H1 (cell line): ENCODE measurements around the gene ALKBH3. TPM values are rescaled to one million over a fixed set of nuclear protein-coding genes. Genes with fewer than 3 reads are reported as not detected.

ENCODE experiments used
- CTCF ChIA-PET: fragments of 300-600 bp; sonication (Branson Sonifier 250); formaldehyde crosslinking; loops from one replicate; lab custom pipeline; 2021; ENCODE audit not compliant: partially characterized antibody; lab: Charles Lee
- POLR2A ChIA-PET: fragments of 300-600 bp; sonication (Branson Sonifier 250); formaldehyde crosslinking; loops from one replicate; lab custom pipeline; 2021; ENCODE audit warnings: inconsistent platforms; ENCODE audit not compliant: partially characterized antibody; lab: Charles Lee
- DNase-seq, 2 experiments: peaks; one replicate each; pipeline versions ENCODE4 v3.0.0 to v3.0.0-alpha.2; 2010 to 2022; ENCODE audit warnings: low spot score in 2 of 2, low read depth in 1 of 2, mixed read lengths in 1 of 2
- FAIRE-seq: peaks from 2 replicates; lab custom pipeline; 2011; peaks lifted over from hg19 to GRCh38; lab: Jason Lieb, UNC
- H2AFZ ChIP-seq: 2 replicates; pipeline ENCODE4 v1.8.1; 2012; ENCODE audit warnings: low read length, inconsistent platforms
- H2AK5ac ChIP-seq: 2 replicates; pipeline ENCODE4 v1.6.1; 2013; ENCODE audit warnings: low read depth, low read length
- H2BK120ac ChIP-seq: replicated peaks from 2 replicates; pipeline ENCODE3; 2013; ENCODE audit warnings: low read depth, low read length, inconsistent platforms
- H2BK12ac ChIP-seq: 2 replicates; pipeline ENCODE4 v1.6.1; 2013; ENCODE audit warnings: low read depth, low read length
- H2BK15ac ChIP-seq: 2 replicates; pipeline ENCODE4 v1.6.1; 2013; ENCODE audit warnings: low read length
- H2BK20ac ChIP-seq: 2 replicates; pipeline ENCODE4 v1.6.1; 2013; ENCODE audit warnings: low read length
- H2BK5ac ChIP-seq: 2 replicates; pipeline ENCODE4 v1.6.1; 2013; ENCODE audit warnings: low read depth, low read length
- H3K14ac ChIP-seq: 2 replicates; pipeline ENCODE4 v1.6.1; 2013; ENCODE audit warnings: inconsistent platforms; ENCODE audit not compliant: insufficient read length
- H3K18ac ChIP-seq: 2 replicates; pipeline ENCODE4 v1.6.1; 2013; ENCODE audit warnings: low read length; ENCODE audit errors: extremely low read depth
- H3K23ac ChIP-seq: 2 replicates; pipeline ENCODE4 v1.6.1; 2013; ENCODE audit warnings: inconsistent platforms; ENCODE audit not compliant: insufficient read length
- H3K23me2 ChIP-seq: 2 replicates; pipeline ENCODE4 v1.6.1; 2013; ENCODE audit warnings: low read depth, low read length
- H3K27ac ChIP-seq: 2 replicates; pipeline ENCODE4 v1.6.1; 2011; ENCODE audit warnings: low read depth, low read length, inconsistent platforms
- H3K27me3 ChIP-seq, 4 experiments: replicated peaks in 1 of 4; 1 replicate in 1 of 4; 2 replicates in 3 of 4; pipeline versions ENCODE4 v1.6.1 to v1.8.1; 2011 to 2013; ENCODE audit warnings: low read length in 3 of 4, mild to moderate bottlenecking in 3 of 4, inconsistent platforms in 2 of 4, mixed read lengths in 2 of 4, moderate library complexity in 1 of 4; ENCODE audit not compliant: control insufficient read depth in 3 of 4, insufficient read depth in 3 of 4; ENCODE audit errors: extremely low read depth in 1 of 4
- H3K36me3 ChIP-seq, 4 experiments: 2 replicates each; pipeline versions ENCODE4 v1.6.1 to v1.8.1; 2011 to 2013; ENCODE audit warnings: mild to moderate bottlenecking in 4 of 4, low read length in 3 of 4, moderate library complexity in 2 of 4, control low read depth in 1 of 4, inconsistent platforms in 1 of 4; ENCODE audit not compliant: insufficient read depth in 4 of 4, control insufficient read depth in 2 of 4
- H3K4ac ChIP-seq: replicated peaks from 2 replicates; pipeline ENCODE3; 2013; ENCODE audit warnings: low read length, low read depth, mixed read lengths, inconsistent platforms; ENCODE audit not compliant: insufficient read length
- H3K4me1 ChIP-seq, 4 experiments: replicated peaks in 1 of 4; 1 replicate in 1 of 4; 2 replicates in 3 of 4; pipeline versions ENCODE4 v1.6.1 to v1.8.1; 2011 to 2013; ENCODE audit warnings: low read length in 3 of 4, inconsistent platforms in 2 of 4, mixed read lengths in 1 of 4; ENCODE audit not compliant: insufficient read depth in 4 of 4, control insufficient read depth in 3 of 4
- H3K4me2 ChIP-seq, 2 experiments: 2 replicates each; pipeline versions ENCODE4 v1.6.1 to v1.8.1; 2011 to 2013; ENCODE audit warnings: low read depth in 2 of 2, low read length in 2 of 2, control low read depth in 1 of 2, inconsistent platforms in 1 of 2, mild to moderate bottlenecking in 1 of 2; ENCODE audit not compliant: insufficient read depth in 1 of 2
- H3K4me3 ChIP-seq, 4 experiments: fragments of 200-600, 300-600 bp in 1 of 4; sonication (generic), shearing (Covaris generic), sonication (Bioruptor Twin) in 1 of 4; 2 replicates each; pipeline versions ENCODE4 v1.5.1 to v1.8.1; 2011 to 2016; ENCODE audit warnings: low read length in 4 of 4, low read depth in 3 of 4, control low read depth in 2 of 4, inconsistent platforms in 2 of 4, mild to moderate bottlenecking in 2 of 4, mixed read lengths in 1 of 4, moderate library complexity in 1 of 4; ENCODE audit not compliant: insufficient read depth in 2 of 4; ENCODE audit errors: extremely low read depth in 1 of 4
- H3K56ac ChIP-seq: replicated peaks from 2 replicates; pipeline ENCODE3; 2013; ENCODE audit warnings: low read depth, mild to moderate bottlenecking, mixed read lengths, low read length, inconsistent platforms; ENCODE audit not compliant: insufficient read length
- H3K79me1 ChIP-seq: 2 replicates; pipeline ENCODE4 v1.6.1; 2013; ENCODE audit warnings: low read depth, low read length, control low read depth
- H3K79me2 ChIP-seq, 2 experiments: 2 replicates each; pipeline versions ENCODE4 v1.6.1 to v1.8.1; 2012 to 2013; ENCODE audit warnings: low read length in 2 of 2, mild to moderate bottlenecking in 2 of 2, inconsistent platforms in 1 of 2; ENCODE audit not compliant: insufficient read depth in 2 of 2, control insufficient read depth in 1 of 2
- H3K9ac ChIP-seq, 4 experiments: replicated peaks in 1 of 4; 1 replicate in 1 of 4; 2 replicates in 3 of 4; pipeline versions ENCODE4 v1.6.1 to v1.8.1; 2011 to 2013; ENCODE audit warnings: low read depth in 3 of 4, low read length in 3 of 4, control low read depth in 2 of 4, mild to moderate bottlenecking in 2 of 4, moderate library complexity in 2 of 4, inconsistent platforms in 1 of 4; ENCODE audit errors: extremely low read depth in 1 of 4
- H3K9me3 ChIP-seq, 2 experiments: 2 replicates each; pipeline versions ENCODE4 v1.6.1 to v1.8.1; 2012 to 2013; ENCODE audit warnings: mild to moderate bottlenecking in 2 of 2, moderate library complexity in 2 of 2, control low read depth in 1 of 2, inconsistent platforms in 1 of 2, low read depth in 1 of 2, low read length in 1 of 2, mixed read lengths in 1 of 2; ENCODE audit not compliant: insufficient read depth in 2 of 2
- H4K20me1 ChIP-seq, 2 experiments: replicated peaks in 1 of 2; 2 replicates each; pipeline versions ENCODE3 to v1.8.1; 2011 to 2013; ENCODE audit warnings: inconsistent platforms in 2 of 2, low read length in 2 of 2, mild to moderate bottlenecking in 1 of 2; ENCODE audit not compliant: insufficient read depth in 2 of 2, control insufficient read depth in 1 of 2
- H4K5ac ChIP-seq: 2 replicates; pipeline ENCODE4 v1.6.1; 2013; ENCODE audit warnings: low read length, low read depth, mixed read lengths, inconsistent platforms; ENCODE audit not compliant: insufficient read length
- H4K8ac ChIP-seq: 2 replicates; pipeline ENCODE4 v1.8.0; 2013; ENCODE audit warnings: mild to moderate bottlenecking, moderate library complexity, low read length, inconsistent platforms; ENCODE audit not compliant: insufficient read depth; ENCODE audit errors: extremely low read depth
- H4K91ac ChIP-seq: replicated peaks from 2 replicates; pipeline ENCODE3; 2013; ENCODE audit warnings: low read length, mixed read lengths, inconsistent platforms; ENCODE audit not compliant: insufficient read length
- CHD2 ChIP-seq: IDR thresholded peaks from 2 replicates; pipeline ENCODE4 v1.6.1; 2012; ENCODE audit warnings: low read length, improper control_type of control experiment
- HDAC2 ChIP-seq, 2 experiments: fragments of 300-600 bp in 1 of 2; sonication (generic) in 1 of 2; IDR thresholded peaks; 2 replicates each; pipeline ENCODE4 v1.6.1; 2011 to 2012; ENCODE audit warnings: low read depth in 2 of 2, low read length in 2 of 2, mild to moderate bottlenecking in 2 of 2, moderate library complexity in 2 of 2, borderline replicate concordance in 1 of 2, inconsistent platforms in 1 of 2
- KDM4A ChIP-seq: IDR thresholded peaks from one replicate; pipeline ENCODE4 v1.7.1; 2012; ENCODE audit warnings: low read depth, mild to moderate bottlenecking, moderate library complexity, low read length, inconsistent platforms; ENCODE audit not compliant: severe bottlenecking
- POLR2AphosphoS5 ChIP-seq: IDR thresholded peaks from 2 replicates; pipeline ENCODE4 v1.6.1; 2011; ENCODE audit warnings: low read depth, low read length
- RAD21 ChIP-seq, 2 experiments: IDR thresholded peaks in 1 of 2; conservative IDR thresholded peaks in 1 of 2; 2 replicates each; pipeline ENCODE4 v1.6.1; 2011; ENCODE audit warnings: low read depth in 2 of 2, low read length in 2 of 2, improper control_type of control experiment in 1 of 2, inconsistent platforms in 1 of 2, mild to moderate bottlenecking in 1 of 2, moderate library complexity in 1 of 2
- RBBP5 ChIP-seq: IDR thresholded peaks from 2 replicates; pipeline ENCODE4 v1.7.1; 2012; ENCODE audit warnings: low read depth, mild to moderate bottlenecking, inconsistent platforms, low read length, moderate library complexity, borderline replicate concordance
- SIRT6 ChIP-seq: IDR thresholded peaks from one replicate; pipeline ENCODE4 v1.7.1; 2012; ENCODE audit warnings: low read length, inconsistent platforms
- SIX5 ChIP-seq: IDR thresholded peaks from 2 replicates; pipeline ENCODE4 v1.6.1; 2011; ENCODE audit warnings: mild to moderate bottlenecking, low read depth, low read length
- SP1 ChIP-seq: IDR thresholded peaks from 2 replicates; pipeline ENCODE4 v1.6.1; 2011; ENCODE audit warnings: low read depth, low read length
- WGBS, 2 experiments: shearing (Covaris generic) in 1 of 2; methylation state at CpG; one replicate each; pipeline versions ENCODE4 v1.1.6 to v1.1.7; 2013 to 2015; ENCODE audit warnings: low lambda C conversion rate in 2 of 2, mixed read lengths in 2 of 2, inconsistent platforms in 1 of 2, low coverage in 1 of 2, missing lambda C conversion rate in 1 of 2; ENCODE audit not compliant: insufficient replicate concordance in 2 of 2, insufficient coverage in 1 of 2, insufficient read length in 1 of 2; ENCODE audit errors: extremely low coverage in 1 of 2, missing lambda C conversion rate in 1 of 2; 5-methylcytosine and 5-hydroxymethylcytosine counted together
- polyA plus RNA-seq, 7 experiments: library from polyadenylated mRNA; depleted of rRNA in 3 of 7; stranded (reverse) in 5 of 7; unstranded in 2 of 7; fragments of >200 nt in 5 of 7; fragments of 200-250 nt in 2 of 7; gene quantifications; 1 replicate in 5 of 7; 2 replicates in 1 of 7; 4 replicates in 1 of 7; pipeline versions ENCODE4 v1.2.1 to v1.2.3, GENCODE V29; 2011 to 2013; ENCODE audit warnings: missing spikeins in 2 of 7, mixed read lengths in 2 of 7
- total RNA-seq: library from RNA; stranded (reverse); fragmentation: NEBNext Ultra II Directional; extraction: Animal tissue kit (Norgen Biotek cat#: 25700); gene quantifications from 2 replicates; pipeline ENCODE4 v1.2.1, GENCODE V29; 2021
- TF ChIP-seq, protein P1 (sequence below), 3 experiments: IDR thresholded peaks; 1 replicate in 2 of 3; 2 replicates in 1 of 3; pipeline versions ENCODE4 v1.5.1 to v1.6.1; 2011; ENCODE audit warnings: low read length in 3 of 3, mild to moderate bottlenecking in 3 of 3, inconsistent platforms in 2 of 3, low read depth in 1 of 3, moderate library complexity in 1 of 3; ENCODE audit not compliant: insufficient read depth in 1 of 3; ENCODE audit errors: control extremely low read depth in 1 of 3
- TF ChIP-seq, protein P2 (sequence below): IDR thresholded peaks from 2 replicates; pipeline ENCODE4 v1.6.1; 2012; ENCODE audit warnings: inconsistent platforms

The ALKBH3 gene
- total and polyA plus RNA-seq, 2 of the 8 experiments (the other 6 are each of a cell fraction or from before 2014, with no cell fraction given), result 10.5 to 11.4 TPM

DNA sequence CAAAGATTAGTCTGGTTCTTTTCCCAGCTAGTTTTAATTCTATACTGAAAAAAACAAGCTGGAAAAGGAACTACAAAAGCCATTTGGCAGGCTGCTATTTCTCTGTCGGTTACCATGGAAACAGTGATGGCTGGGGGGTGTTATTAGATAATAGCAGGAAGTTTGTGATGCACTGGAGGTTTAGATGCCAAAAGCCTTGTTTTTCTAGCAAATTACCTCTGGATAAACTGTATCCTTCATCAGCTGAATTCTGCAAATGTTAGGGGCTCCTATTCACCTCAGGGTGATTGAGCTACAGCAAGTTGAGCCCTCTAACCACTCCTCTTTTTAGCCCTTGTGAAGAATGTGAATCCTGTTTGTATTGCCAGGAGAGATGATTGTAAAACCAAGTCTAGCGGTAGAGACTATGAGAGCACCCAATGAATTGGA is 25.2 kb downstream of the ALKBH3 start:
- H3K23ac ChIP-seq, result no peak overlapping the region
- ChIA-PET CTCF (interaction anchor here (0.8 to 7.1 kb wide), 6 partner anchors 8 to 227 kb away, joined by 3 to 42 read pairs (median 6); no protein-coding TSS in a partner anchor), POLR2A (interaction anchor here (1.0 kb wide), 1 partner anchor 18 kb away, joined by 3 read pairs; no protein-coding TSS in a partner anchor)
- H2AK5ac ChIP-seq, result no peak overlapping the region
- H3K14ac ChIP-seq, result no peak overlapping the region
- H3K9ac ChIP-seq, result no peak overlapping the region
- H2BK120ac ChIP-seq, result no peak overlapping the region
- no peak overlapping the region for H2BK15ac ChIP-seq
- H3K23me2 ChIP-seq, result no peaks in the 10 kb centered on the region; the same call in 1 of the 2 replicates
- H3K79me1 ChIP-seq, result no peaks in the 10 kb centered on the region
- H3K4ac ChIP-seq, result no peak overlapping the region
- H3K27me3 ChIP-seq, result no peaks in the 10 kb centered on the region; a peak in 1 of 7 replicates
- peaks cover 0 to 4% (median 0%) of the 10 kb centered on the region in 4 experiments; a peak in 1 of 8 replicates for H3K36me3 ChIP-seq
- H3K4me3 ChIP-seq, result no peak overlapping the region
- no peaks in the 10 kb centered on the region for H3K4me1 ChIP-seq
- no peak overlapping the region for H2BK12ac ChIP-seq
- no peak overlapping the region for H4K8ac ChIP-seq
- FAIRE-seq (no peak), DNase-seq (no peak)
- no peak overlapping the region for H3K27ac ChIP-seq
- H4K5ac ChIP-seq, result no peak overlapping the region
- H2BK20ac ChIP-seq, result no peak overlapping the region
- WGBS, 2 experiments, result 87% methylated on average over 2 of the region's 2 CpGs; no CpG with 5 or more reads in 1 of the 2 experiments
- H4K20me1 ChIP-seq, result no peaks in the 10 kb centered on the region
- no peak overlapping the region for H2BK5ac ChIP-seq
- no peak overlapping the region for H2AFZ ChIP-seq
- H4K91ac ChIP-seq, result no peak overlapping the region
- H3K56ac ChIP-seq, result no peak overlapping the region
- no peak overlapping the region for H3K18ac ChIP-seq
- no peaks in the 10 kb centered on the region for H3K79me2 ChIP-seq
- H3K4me2 ChIP-seq, result no peak overlapping the region
- H3K9me3 ChIP-seq, result no peaks in the 10 kb centered on the region
- TF ChIP-seq SIRT6 (no peak), SP1 (no peak), RBBP5 (no peak), RAD21 (IDR thresholded peaks at IDR 0.05 in 1 of 2, conservative IDR thresholded peaks at IDR 0.05 in 1 of 2; ENCODE audit: low read depth in 2 of 2, low read length in 2 of 2) (no peak), POLR2AphosphoS5 (no peak), CHD2 (no peak), HDAC2 (IDR thresholded peaks at IDR 0.05; ENCODE audit: borderline replicate concordance in 1 of 2, low read depth in 2 of 2, low read length in 2 of 2) (no peak), SIX5 (no peak), KDM4A (no peak)
- TF ChIP-seq, protein P1, sequence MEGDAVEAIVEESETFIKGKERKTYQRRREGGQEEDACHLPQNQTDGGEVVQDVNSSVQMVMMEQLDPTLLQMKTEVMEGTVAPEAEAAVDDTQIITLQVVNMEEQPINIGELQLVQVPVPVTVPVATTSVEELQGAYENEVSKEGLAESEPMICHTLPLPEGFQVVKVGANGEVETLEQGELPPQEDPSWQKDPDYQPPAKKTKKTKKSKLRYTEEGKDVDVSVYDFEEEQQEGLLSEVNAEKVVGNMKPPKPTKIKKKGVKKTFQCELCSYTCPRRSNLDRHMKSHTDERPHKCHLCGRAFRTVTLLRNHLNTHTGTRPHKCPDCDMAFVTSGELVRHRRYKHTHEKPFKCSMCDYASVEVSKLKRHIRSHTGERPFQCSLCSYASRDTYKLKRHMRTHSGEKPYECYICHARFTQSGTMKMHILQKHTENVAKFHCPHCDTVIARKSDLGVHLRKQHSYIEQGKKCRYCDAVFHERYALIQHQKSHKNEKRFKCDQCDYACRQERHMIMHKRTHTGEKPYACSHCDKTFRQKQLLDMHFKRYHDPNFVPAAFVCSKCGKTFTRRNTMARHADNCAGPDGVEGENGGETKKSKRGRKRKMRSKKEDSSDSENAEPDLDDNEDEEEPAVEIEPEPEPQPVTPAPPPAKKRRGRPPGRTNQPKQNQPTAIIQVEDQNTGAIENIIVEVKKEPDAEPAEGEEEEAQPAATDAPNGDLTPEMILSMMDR (IDR thresholded peaks at IDR 0.05; ENCODE audit: control extremely low read depth in 1 of 3, insufficient read depth in 1 of 3, low read depth in 1 of 3, low read length in 3 of 3), result no peak
- TF ChIP-seq, protein P2, sequence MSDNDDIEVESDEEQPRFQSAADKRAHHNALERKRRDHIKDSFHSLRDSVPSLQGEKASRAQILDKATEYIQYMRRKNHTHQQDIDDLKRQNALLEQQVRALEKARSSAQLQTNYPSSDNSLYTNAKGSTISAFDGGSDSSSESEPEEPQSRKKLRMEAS, result no peak
